HepG2 (cell line): ENCODE measurements around the gene CREG2. TPM values are rescaled to one million over a fixed set of nuclear protein-coding genes. Genes with fewer than 3 reads are reported as not detected.

ENCODE experiments used
- CBFB ChIP-seq: sonication (generic); formaldehyde crosslinking; IDR thresholded peaks from 2 replicates; pipeline ENCODE4 v1.4.0; 2020; ENCODE audit warnings: missing genetic modification reagents
- CC2D1A ChIP-seq: sonication (generic); formaldehyde crosslinking; IDR thresholded peaks from 2 replicates; pipeline ENCODE4 v1.8.1; 2023; ENCODE audit warnings: mild to moderate bottlenecking, missing genetic modification reagents
- EHMT2 ChIP-seq: fragments of 200-600 bp; sonication (generic); IDR thresholded peaks from 2 replicates; pipeline ENCODE4 v1.7.0; 2017; ENCODE audit warnings: antibody characterized with exemption, low read depth, low read length, borderline replicate concordance
- HES4 ChIP-seq: sonication (generic); formaldehyde crosslinking; IDR thresholded peaks from 2 replicates; pipeline ENCODE4 v1.9.0; 2021; ENCODE audit warnings: mild to moderate bottlenecking, missing genetic modification reagents, borderline replicate concordance
- HOXA3 ChIP-seq: sonication (generic); formaldehyde crosslinking; IDR thresholded peaks from 2 replicates; pipeline ENCODE4 v1.5.0; 2020; ENCODE audit warnings: missing genetic modification reagents
- KDM3A ChIP-seq: IDR thresholded peaks from 2 replicates; pipeline ENCODE4 v1.6.1; 2018; ENCODE audit warnings: low read depth, missing compliant biosample characterization
- KLF11 ChIP-seq: IDR thresholded peaks from 2 replicates; pipeline ENCODE4 v1.6.1; 2016; ENCODE audit warnings: missing compliant biosample characterization
- NFE2 ChIP-seq: sonication (generic); formaldehyde crosslinking; IDR thresholded peaks from 2 replicates; pipeline ENCODE4 v1.4.0; 2020; ENCODE audit warnings: missing genetic modification reagents
- NFYB ChIP-seq: sonication (generic); formaldehyde crosslinking; IDR thresholded peaks from 2 replicates; pipeline ENCODE4 v1.4.0; 2020; ENCODE audit warnings: missing genetic modification reagents
- PLRG1 ChIP-seq: fragments of 450-650 bp; conservative IDR thresholded peaks from 2 replicates; pipeline ENCODE4 v1.6.1; 2016
- POLR2G ChIP-seq: fragments of 200-400 bp; formaldehyde crosslinking; IDR thresholded peaks from 2 replicates; pipeline ENCODE4 v1.6.1; 2018; ENCODE audit warnings: mild to moderate bottlenecking, low read depth, low read length, moderate library complexity
- SNRNP70 ChIP-seq: fragments of 200-400 bp; formaldehyde crosslinking; IDR thresholded peaks from 2 replicates; pipeline ENCODE4 v1.6.1; 2017; ENCODE audit warnings: mild to moderate bottlenecking, low read depth, low read length, moderate library complexity
- SRF ChIP-seq: IDR thresholded peaks from 2 replicates; pipeline ENCODE4 v1.6.1; 2011; ENCODE audit warnings: mild to moderate bottlenecking, low read depth, low read length, moderate library complexity
- TBP ChIP-seq: sonication (generic); formaldehyde crosslinking; IDR thresholded peaks from 2 replicates; pipeline ENCODE4 v1.5.0; 2020; ENCODE audit warnings: missing genetic modification reagents
- ZBTB7B ChIP-seq: sonication (generic); formaldehyde crosslinking; IDR thresholded peaks from 2 replicates; pipeline ENCODE4 v1.4.0; 2020; ENCODE audit warnings: missing genetic modification reagents
- ZFP36L2 ChIP-seq: sonication (generic); formaldehyde crosslinking; IDR thresholded peaks from 2 replicates; pipeline ENCODE4 v1.4.0; 2020; ENCODE audit warnings: missing genetic modification reagents
- ZMAT3 ChIP-seq: sonication (generic); formaldehyde crosslinking; conservative IDR thresholded peaks from 2 replicates; pipeline ENCODE4 v1.7.0; 2021; ENCODE audit warnings: missing genetic modification reagents
- ZNF260 ChIP-seq: sonication (generic); formaldehyde crosslinking; IDR thresholded peaks from 2 replicates; pipeline ENCODE4 v1.4.0; 2020; ENCODE audit warnings: missing genetic modification reagents, low read depth, mild to moderate bottlenecking, borderline replicate concordance
- polyA plus RNA-seq, 8 experiments: library from polyadenylated mRNA; depleted of rRNA in 3 of 8; stranded (reverse) in 7 of 8; unstranded in 1 of 8; fragments of >200 nt; fragmentation: Illumina TruSeq in 4 of 8; extraction: Trizol in 4 of 8; gene quantifications; 2 replicates each; pipeline versions ENCODE4 v1.2.1 to v1.2.3, GENCODE V29; 2011 to 2016; ENCODE audit warnings: low read depth in 4 of 8, missing spikeins in 1 of 8, mixed read lengths in 1 of 8; ENCODE audit not compliant: insufficient read depth in 1 of 8
- total RNA-seq, 5 experiments: library from RNA; depleted of rRNA; stranded (reverse); fragments of >200 nt; fragmentation: Illumina TruSeq; extraction: Trizol; gene quantifications; 2 replicates each; pipeline ENCODE4 v1.2.3, GENCODE V29; 2016; ENCODE audit warnings: low read depth in 1 of 5
- TF ChIP-seq, protein P1 (sequence below): sonication (generic); formaldehyde crosslinking; conservative IDR thresholded peaks from 2 replicates; pipeline ENCODE4 v1.4.0; 2020; ENCODE audit warnings: missing genetic modification reagents
- TF ChIP-seq, protein P2 (sequence below): IDR thresholded peaks from 2 replicates; pipeline ENCODE4 v1.4.0; 2020; ENCODE audit warnings: mild to moderate bottlenecking, missing genetic modification reagents
- TF ChIP-seq, protein P3 (sequence below): sonication (generic); formaldehyde crosslinking; IDR thresholded peaks from 2 replicates; pipeline ENCODE4 v1.8.0; 2022; ENCODE audit warnings: missing genetic modification reagents, mild to moderate bottlenecking, moderate library complexity, borderline replicate concordance
- TF ChIP-seq, protein P4 (sequence below): sonication (generic); formaldehyde crosslinking; IDR thresholded peaks from 2 replicates; pipeline ENCODE4 v1.4.0; 2020; ENCODE audit warnings: missing genetic modification reagents

Gene CREG2
- total and polyA plus RNA-seq, 2 of the 13 experiments (the other 11 are each of a cell fraction or from before 2014, with no cell fraction given) = 0.18 to 0.26 TPM

DNA sequence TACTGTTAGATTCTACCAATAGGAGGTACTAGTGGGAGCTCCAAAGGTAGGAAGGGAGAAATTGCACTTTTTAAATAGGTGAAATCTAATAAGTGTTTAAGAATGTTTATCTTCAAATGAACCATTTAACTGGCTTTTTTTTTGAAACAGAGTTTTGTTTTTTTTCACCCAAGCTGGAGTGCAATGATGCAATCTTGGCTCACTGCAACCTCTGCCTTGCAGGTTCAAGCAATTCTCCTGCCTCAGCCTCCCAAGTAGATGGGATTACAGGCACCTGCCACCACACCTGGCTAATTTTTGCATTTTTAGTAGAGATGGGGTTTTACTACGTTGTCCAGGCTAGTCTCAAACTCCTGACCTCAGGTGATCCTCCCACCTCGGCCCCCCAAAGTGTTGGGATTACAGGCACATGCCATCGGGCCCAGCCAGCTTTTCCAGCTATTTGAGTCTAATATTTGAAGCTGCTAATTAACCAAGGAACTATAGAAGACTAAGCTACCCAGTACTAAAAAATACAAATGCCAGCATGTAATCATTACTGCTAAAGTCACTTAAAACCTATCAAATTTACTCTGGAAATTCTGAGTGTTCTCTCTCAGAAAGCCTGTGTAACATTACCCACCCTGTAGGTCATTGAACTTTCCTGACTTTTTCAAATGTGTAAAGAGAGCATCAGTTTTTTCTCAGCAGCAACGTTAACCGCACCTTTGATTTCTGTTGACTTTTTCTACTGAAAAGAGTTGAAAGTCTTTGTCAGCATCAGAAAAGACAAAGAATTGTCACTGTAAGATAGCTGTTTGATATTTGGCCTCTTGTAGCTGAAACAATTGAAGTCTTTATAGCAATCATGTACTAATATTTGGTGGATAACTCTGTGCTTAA, 54.2 kb downstream of the CREG2 start (continued):
- TF ChIP-seq, protein P1, sequence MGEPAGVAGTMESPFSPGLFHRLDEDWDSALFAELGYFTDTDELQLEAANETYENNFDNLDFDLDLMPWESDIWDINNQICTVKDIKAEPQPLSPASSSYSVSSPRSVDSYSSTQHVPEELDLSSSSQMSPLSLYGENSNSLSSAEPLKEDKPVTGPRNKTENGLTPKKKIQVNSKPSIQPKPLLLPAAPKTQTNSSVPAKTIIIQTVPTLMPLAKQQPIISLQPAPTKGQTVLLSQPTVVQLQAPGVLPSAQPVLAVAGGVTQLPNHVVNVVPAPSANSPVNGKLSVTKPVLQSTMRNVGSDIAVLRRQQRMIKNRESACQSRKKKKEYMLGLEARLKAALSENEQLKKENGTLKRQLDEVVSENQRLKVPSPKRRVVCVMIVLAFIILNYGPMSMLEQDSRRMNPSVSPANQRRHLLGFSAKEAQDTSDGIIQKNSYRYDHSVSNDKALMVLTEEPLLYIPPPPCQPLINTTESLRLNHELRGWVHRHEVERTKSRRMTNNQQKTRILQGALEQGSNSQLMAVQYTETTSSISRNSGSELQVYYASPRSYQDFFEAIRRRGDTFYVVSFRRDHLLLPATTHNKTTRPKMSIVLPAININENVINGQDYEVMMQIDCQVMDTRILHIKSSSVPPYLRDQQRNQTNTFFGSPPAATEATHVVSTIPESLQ (CRISPR knock-in tag) = no peak
- TF ChIP-seq ZBTB7B (CRISPR knock-in tag) (0 out of 2 replicates have a peak, but pooled peaks have one; percentile 49), CC2D1A (no peak), TBP (CRISPR knock-in tag) (no peak), SRF (0 out of 2 replicates have a peak, but pooled peaks have one; percentile 13), ZNF260 (CRISPR knock-in tag) (no peak), NFE2 (CRISPR knock-in tag) (no peak), ZFP36L2 (CRISPR knock-in tag) (no peak), HOXA3 (peak; percentile 27; the same call in 1 of the 2 replicates), KDM3A (CRISPR knock-in tag) (no peak), CBFB (CRISPR knock-in tag) (peak; percentile 95), HES4 (CRISPR knock-in tag) (no peak), ZMAT3 (CRISPR knock-in tag) (no peak), PLRG1 (no peak), POLR2G (no peak), EHMT2 (no peak; the same call in 1 of the 2 replicates), SNRNP70 (no peak), NFYB (no peak), KLF11 (CRISPR knock-in tag) (no peak)
- TF ChIP-seq, protein P2, sequence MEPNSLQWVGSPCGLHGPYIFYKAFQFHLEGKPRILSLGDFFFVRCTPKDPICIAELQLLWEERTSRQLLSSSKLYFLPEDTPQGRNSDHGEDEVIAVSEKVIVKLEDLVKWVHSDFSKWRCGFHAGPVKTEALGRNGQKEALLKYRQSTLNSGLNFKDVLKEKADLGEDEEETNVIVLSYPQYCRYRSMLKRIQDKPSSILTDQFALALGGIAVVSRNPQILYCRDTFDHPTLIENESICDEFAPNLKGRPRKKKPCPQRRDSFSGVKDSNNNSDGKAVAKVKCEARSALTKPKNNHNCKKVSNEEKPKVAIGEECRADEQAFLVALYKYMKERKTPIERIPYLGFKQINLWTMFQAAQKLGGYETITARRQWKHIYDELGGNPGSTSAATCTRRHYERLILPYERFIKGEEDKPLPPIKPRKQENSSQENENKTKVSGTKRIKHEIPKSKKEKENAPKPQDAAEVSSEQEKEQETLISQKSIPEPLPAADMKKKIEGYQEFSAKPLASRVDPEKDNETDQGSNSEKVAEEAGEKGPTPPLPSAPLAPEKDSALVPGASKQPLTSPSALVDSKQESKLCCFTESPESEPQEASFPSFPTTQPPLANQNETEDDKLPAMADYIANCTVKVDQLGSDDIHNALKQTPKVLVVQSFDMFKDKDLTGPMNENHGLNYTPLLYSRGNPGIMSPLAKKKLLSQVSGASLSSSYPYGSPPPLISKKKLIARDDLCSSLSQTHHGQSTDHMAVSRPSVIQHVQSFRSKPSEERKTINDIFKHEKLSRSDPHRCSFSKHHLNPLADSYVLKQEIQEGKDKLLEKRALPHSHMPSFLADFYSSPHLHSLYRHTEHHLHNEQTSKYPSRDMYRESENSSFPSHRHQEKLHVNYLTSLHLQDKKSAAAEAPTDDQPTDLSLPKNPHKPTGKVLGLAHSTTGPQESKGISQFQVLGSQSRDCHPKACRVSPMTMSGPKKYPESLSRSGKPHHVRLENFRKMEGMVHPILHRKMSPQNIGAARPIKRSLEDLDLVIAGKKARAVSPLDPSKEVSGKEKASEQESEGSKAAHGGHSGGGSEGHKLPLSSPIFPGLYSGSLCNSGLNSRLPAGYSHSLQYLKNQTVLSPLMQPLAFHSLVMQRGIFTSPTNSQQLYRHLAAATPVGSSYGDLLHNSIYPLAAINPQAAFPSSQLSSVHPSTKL (CRISPR knock-in tag) = peak; percentile 98
- TF ChIP-seq, protein P3, sequence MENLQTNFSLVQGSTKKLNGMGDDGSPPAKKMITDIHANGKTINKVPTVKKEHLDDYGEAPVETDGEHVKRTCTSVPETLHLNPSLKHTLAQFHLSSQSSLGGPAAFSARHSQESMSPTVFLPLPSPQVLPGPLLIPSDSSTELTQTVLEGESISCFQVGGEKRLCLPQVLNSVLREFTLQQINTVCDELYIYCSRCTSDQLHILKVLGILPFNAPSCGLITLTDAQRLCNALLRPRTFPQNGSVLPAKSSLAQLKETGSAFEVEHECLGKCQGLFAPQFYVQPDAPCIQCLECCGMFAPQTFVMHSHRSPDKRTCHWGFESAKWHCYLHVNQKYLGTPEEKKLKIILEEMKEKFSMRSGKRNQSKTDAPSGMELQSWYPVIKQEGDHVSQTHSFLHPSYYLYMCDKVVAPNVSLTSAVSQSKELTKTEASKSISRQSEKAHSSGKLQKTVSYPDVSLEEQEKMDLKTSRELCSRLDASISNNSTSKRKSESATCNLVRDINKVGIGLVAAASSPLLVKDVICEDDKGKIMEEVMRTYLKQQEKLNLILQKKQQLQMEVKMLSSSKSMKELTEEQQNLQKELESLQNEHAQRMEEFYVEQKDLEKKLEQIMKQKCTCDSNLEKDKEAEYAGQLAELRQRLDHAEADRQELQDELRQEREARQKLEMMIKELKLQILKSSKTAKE = no peak
- TF ChIP-seq, protein P4, sequence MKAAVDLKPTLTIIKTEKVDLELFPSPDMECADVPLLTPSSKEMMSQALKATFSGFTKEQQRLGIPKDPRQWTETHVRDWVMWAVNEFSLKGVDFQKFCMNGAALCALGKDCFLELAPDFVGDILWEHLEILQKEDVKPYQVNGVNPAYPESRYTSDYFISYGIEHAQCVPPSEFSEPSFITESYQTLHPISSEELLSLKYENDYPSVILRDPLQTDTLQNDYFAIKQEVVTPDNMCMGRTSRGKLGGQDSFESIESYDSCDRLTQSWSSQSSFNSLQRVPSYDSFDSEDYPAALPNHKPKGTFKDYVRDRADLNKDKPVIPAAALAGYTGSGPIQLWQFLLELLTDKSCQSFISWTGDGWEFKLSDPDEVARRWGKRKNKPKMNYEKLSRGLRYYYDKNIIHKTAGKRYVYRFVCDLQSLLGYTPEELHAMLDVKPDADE (CRISPR knock-in tag) = no peak
